Subcutaneous abdominal adipose tissue (tissue), 5 donors: ENCODE results near the gene ABCC1.
"Not testable (repeated sequence)": the region's sequence is repeated elsewhere in the genome, so short reads cannot be mapped to it uniquely, and the experiment has no call there.

Experiments
- H3K27ac ChIP-seq: one replicate; pipeline ENCODE4 v1.7.0; 2013; ENCODE audit warnings: low read depth, mild to moderate bottlenecking, inconsistent platforms, low read length, moderate library complexity
- H3K27me3 ChIP-seq, 5 donors: one replicate each; pipeline ENCODE4 v1.7.0; 2013; ENCODE audit warnings: low read length in 5 of 5, inconsistent platforms in 1 of 5; ENCODE audit not compliant: control insufficient read depth in 5 of 5, insufficient read depth in 4 of 5
- H3K36me3 ChIP-seq, 5 donors: one replicate each; pipeline ENCODE4 v1.7.0; 2013; ENCODE audit warnings: low read length in 5 of 5; ENCODE audit not compliant: control insufficient read depth in 5 of 5, insufficient read depth in 5 of 5
- H3K4me1 ChIP-seq, 5 donors: one replicate each; pipeline ENCODE4 v1.7.0; 2013; ENCODE audit warnings: low read length in 5 of 5, mild to moderate bottlenecking in 3 of 5, moderate library complexity in 1 of 5; ENCODE audit not compliant: control insufficient read depth in 5 of 5, insufficient read depth in 5 of 5
- H3K4me3 ChIP-seq, 5 donors: one replicate each; pipeline ENCODE4 v1.7.0; 2013; ENCODE audit warnings: low read length in 5 of 5, low read depth in 1 of 5
- H3K9ac ChIP-seq, 5 donors: one replicate each; pipeline ENCODE4 v1.7.0; 2013; ENCODE audit warnings: low read length in 5 of 5, mild to moderate bottlenecking in 4 of 5, moderate library complexity in 3 of 5
- H3K9me3 ChIP-seq, 5 donors: one replicate each; pipeline ENCODE4 v1.7.0; 2013; ENCODE audit warnings: low read length in 5 of 5; ENCODE audit not compliant: control insufficient read depth in 5 of 5
- donor health status: healthy.
- donor health status: healthy.
- donor health status: healthy.
- donor health status: healthy.
- donor health status: healthy.

ABCC1 gene

GRCh38 chr16:16096858-16097213 lies 147.4 kb downstream of the ABCC1 start:
- Histone ChIP-seq H3K4me3 (no peak overlapping the region), H3K36me3 (peaks cover 0 to 49% (median 22%) of the 10 kb centered on the region in 5 donors), H3K4me1 (peaks cover 0 to 17% (median 13%) of the 10 kb centered on the region in 5 donors), H3K27me3 (no peaks in the 10 kb centered on the region), H3K27ac (peak overlapping the region; percentile 1), H3K9ac (no peak overlapping the region), H3K9me3 (no peaks in the 10 kb centered on the region)

- Histone ChIP-seq H3K9me3 (no peaks in the 10 kb centered on the region), H3K4me3 (no peak overlapping the region), H3K9ac (no peak overlapping the region), H3K4me1 (peaks cover 0 to 15% (median 13%) of the 10 kb centered on the region in 5 donors), H3K36me3 (peaks cover 0 to 56% (median 31%) of the 10 kb centered on the region in 5 donors), H3K27me3 (no peaks in the 10 kb centered on the region), H3K27ac (no peak overlapping the region)
Measured at GRCh38 chr16:16099320-16099719, 149.9 kb downstream of the ABCC1 start.

- no peaks in the 10 kb centered on the region for H3K9me3 ChIP-seq
- H3K27me3 ChIP-seq, result no peaks in the 10 kb centered on the region
- H3K4me1 ChIP-seq, result peaks cover 0 to 15% (median 13%) of the 10 kb centered on the region in 5 donors
- peaks cover 0 to 69% (median 35%) of the 10 kb centered on the region in 5 donors for H3K36me3 ChIP-seq
- no peak overlapping the region for H3K9ac ChIP-seq
- H3K27ac ChIP-seq, result no peak overlapping the region
- H3K4me3 ChIP-seq, result no peak overlapping the region
Measured at GRCh38 chr16:16100631-16101030, 151.2 kb downstream of the ABCC1 start.

GRCh38 chr16:16101585-16101984 lies 152.2 kb downstream of the ABCC1 start:
- Histone ChIP-seq H3K9ac (no peak overlapping the region), H3K27ac (no peak overlapping the region), H3K4me3 (no peak overlapping the region), H3K9me3 (no peaks in the 10 kb centered on the region), H3K27me3 (no peaks in the 10 kb centered on the region), H3K4me1 (peaks cover 0 to 11% (median 5%) of the 10 kb centered on the region in 5 donors), H3K36me3 (peaks cover 0 to 77% (median 42%) of the 10 kb centered on the region in 5 donors)

GRCh38 chr16:16102738-16103137 lies 153.3 kb downstream of the ABCC1 start:
- Histone ChIP-seq H3K9me3 (no peaks in the 10 kb centered on the region), H3K27ac (no peak overlapping the region), H3K36me3 (peaks cover 0 to 80% (median 43%) of the 10 kb centered on the region in 5 donors), H3K4me1 (peaks cover 0 to 8% (median 0%) of the 10 kb centered on the region in 5 donors), H3K4me3 (no peak overlapping the region), H3K9ac (no peak overlapping the region), H3K27me3 (no peaks in the 10 kb centered on the region)

- peaks cover 0 to 81% (median 36%) of the 10 kb centered on the region in 5 donors for H3K36me3 ChIP-seq
- not testable (repeated sequence) for H3K9me3 ChIP-seq, H3K4me1 ChIP-seq, H3K27me3 ChIP-seq, H3K27ac ChIP-seq, H3K9ac ChIP-seq, H3K4me3 ChIP-seq
Measured at GRCh38 chr16:16104132-16104803, 154.9 kb downstream of the ABCC1 start.

GRCh38 chr16:16104804-16105141 lies 155.4 kb downstream of the ABCC1 start:
- peaks cover 0 to 82% (median 38%) of the 10 kb centered on the region in 5 donors for H3K36me3 ChIP-seq
- not testable (repeated sequence) for H3K4me3 ChIP-seq, H3K27ac ChIP-seq, H3K27me3 ChIP-seq, H3K9ac ChIP-seq, H3K4me1 ChIP-seq, H3K9me3 ChIP-seq

GRCh38 chr16:16105646-16106045 lies 156.2 kb downstream of the ABCC1 start:
- no peaks in the 10 kb centered on the region for H3K9me3 ChIP-seq
- no peaks in the 10 kb centered on the region for H3K27me3 ChIP-seq
- peaks cover 0 to 87% (median 46%) of the 10 kb centered on the region in 5 donors for H3K36me3 ChIP-seq
- no peak overlapping the region for H3K27ac ChIP-seq
- no peak overlapping the region for H3K4me3 ChIP-seq
- peaks cover 0 to under 1% (median 0%) of the 10 kb centered on the region in 5 donors for H3K4me1 ChIP-seq
- no peak overlapping the region for H3K9ac ChIP-seq

- no peak overlapping the region for H3K9ac ChIP-seq
- peaks cover 0 to 92% (median 52%) of the 10 kb centered on the region in 5 donors for H3K36me3 ChIP-seq
- no peaks in the 10 kb centered on the region for H3K9me3 ChIP-seq
- no peak overlapping the region for H3K4me3 ChIP-seq
- H3K27ac ChIP-seq, result no peak overlapping the region
- no peaks in the 10 kb centered on the region for H3K4me1 ChIP-seq
- H3K27me3 ChIP-seq, result no peaks in the 10 kb centered on the region
Measured at GRCh38 chr16:16106466-16106865, 157.1 kb downstream of the ABCC1 start.

- Histone ChIP-seq H3K36me3 (peaks cover 3 to 92% (median 59%) of the 10 kb centered on the region in 5 donors), H3K9ac (no peak overlapping the region), H3K4me3 (no peak overlapping the region), H3K9me3 (no peaks in the 10 kb centered on the region), H3K27ac (no peak overlapping the region), H3K4me1 (no peaks in the 10 kb centered on the region), H3K27me3 (no peaks in the 10 kb centered on the region)
Measured at GRCh38 chr16:16107839-16108238, 158.4 kb downstream of the ABCC1 start.
